Activated CD8-positive, alpha-beta memory T cell treated with anti-CD3 and anti-CD28 coated beads for 1 hour (primary cell): ENCODE measurements around the gene TBCD.

Experiments
- DNase-seq, 2 donors: peaks; one replicate each; pipeline ENCODE4 v3.0.0-alpha.2; 2020; ENCODE audit warnings: low read depth in 1 of 2; ENCODE audit errors: extremely low read depth in 1 of 2

TBCD gene

DNA sequence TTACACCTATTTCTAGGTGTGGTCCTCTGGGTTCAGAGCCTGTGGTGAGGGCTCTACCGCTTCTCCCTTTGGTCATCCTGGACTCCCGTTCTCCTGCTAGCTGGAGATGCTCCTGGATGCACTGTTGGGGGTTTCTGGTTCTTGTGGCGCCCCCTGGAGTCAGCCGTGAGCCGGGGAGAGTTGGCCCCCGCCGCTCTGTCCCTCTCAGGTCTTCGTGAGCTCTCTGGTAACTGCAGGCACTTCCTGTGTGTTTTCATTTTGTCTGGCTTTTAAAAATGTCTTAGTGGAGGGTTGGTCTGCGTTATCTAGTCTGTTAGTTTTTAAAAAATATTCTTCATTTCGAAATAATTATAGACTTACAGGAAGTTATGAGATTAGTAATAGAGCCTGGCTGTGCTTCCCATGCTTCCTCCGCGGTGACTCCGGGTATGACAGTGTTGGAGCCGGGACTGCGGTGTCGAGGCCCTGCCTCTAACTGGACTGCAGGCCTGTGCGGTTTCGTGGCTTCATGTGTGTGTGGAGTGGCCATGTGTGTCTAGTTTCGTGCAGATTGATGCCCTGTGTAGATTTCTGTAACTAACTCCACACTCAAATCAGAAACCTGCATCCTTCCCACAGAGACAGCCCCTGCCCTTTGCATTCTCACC is 166.0 kb downstream of the TBCD start:
- peak in 1 of 2 donors; percentile 24 for DNase-seq

DNA sequence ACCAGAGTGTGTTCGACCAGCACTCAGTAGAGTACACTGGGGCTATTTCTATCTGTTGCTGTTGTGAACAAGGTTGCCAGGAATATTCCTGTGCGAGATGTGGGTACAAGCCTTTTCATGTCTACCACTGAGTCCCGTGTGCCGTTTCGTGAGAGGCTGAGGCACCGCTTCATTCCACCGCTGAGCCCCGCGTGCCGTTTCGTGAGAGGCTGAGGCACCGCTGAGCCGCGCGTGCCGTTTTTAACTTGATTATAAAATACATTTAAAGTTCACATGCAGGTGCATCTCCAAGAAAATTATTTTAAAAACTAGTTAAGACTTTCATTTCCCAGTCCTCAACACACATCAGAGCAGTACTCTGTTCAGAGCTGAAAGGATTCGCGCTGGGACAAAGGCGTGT is 166.6 kb downstream of the TBCD start:
- DNase-seq = no peak

DNA sequence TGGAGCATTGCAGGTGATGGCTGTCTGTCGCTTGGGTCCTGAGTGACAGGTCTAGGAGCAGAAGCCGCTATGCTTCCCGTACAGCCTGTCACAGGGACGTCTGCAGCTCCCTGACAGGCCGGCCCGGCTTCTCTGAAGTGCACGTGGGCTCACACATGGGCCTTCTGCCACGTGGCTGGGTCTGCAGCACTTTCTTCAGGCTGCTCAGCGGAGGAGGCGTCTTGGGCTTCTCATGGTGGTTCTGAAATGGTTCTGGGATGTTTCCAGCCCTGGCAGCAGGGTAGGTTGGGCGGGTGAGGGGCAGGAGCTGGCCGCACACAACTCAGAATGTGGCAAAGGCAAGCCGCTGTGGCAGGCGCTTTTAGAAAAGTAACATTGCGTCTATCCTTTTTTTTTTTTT is 168.3 kb downstream of the TBCD start:
- DNase-seq = no peak

DNA sequence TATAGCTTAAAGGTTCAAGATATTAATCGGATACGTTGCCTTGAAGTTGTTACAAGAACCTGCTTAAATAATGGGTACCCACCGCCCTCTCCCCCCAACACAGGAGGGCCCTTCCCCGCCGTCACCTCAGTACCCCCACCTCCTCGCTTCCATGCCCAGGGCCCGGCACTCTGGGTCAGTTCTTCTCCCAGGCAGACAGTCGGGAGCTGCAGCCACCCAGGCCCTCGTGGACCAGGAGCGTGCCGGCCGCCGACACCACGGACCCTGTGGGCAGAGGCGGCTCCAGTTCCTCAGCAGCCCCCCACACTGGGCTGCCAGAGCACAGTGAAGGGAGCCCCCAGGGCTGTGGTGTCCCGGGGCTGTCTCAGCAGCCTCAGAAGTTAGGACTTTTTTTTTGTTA is 168.8 kb downstream of the TBCD start:
- no peak for DNase-seq

DNA sequence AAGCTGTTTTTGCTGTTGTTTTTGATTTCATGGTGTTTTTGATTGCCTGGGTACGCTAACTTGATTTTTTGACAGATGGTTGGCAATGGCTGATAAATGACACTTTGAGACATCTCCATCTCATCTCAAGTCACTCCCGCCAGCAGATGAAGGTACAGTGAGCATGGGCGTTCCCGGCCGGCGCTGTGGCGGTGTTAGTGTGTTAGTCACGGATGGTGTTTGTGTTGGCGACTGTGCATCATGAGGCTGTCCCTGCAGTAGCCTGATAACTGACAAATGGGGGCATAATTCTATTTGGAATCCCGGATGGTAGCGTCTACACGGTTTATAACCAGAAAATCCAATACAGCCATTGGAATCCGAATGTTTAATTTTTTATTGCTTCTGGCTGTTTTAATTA is 169.6 kb downstream of the TBCD start:
- DNase-seq = no peak

- DNase-seq = no peak
Observed at GRCh38 chr17:82922646-82923045, 170.8 kb downstream of the TBCD start.

DNA sequence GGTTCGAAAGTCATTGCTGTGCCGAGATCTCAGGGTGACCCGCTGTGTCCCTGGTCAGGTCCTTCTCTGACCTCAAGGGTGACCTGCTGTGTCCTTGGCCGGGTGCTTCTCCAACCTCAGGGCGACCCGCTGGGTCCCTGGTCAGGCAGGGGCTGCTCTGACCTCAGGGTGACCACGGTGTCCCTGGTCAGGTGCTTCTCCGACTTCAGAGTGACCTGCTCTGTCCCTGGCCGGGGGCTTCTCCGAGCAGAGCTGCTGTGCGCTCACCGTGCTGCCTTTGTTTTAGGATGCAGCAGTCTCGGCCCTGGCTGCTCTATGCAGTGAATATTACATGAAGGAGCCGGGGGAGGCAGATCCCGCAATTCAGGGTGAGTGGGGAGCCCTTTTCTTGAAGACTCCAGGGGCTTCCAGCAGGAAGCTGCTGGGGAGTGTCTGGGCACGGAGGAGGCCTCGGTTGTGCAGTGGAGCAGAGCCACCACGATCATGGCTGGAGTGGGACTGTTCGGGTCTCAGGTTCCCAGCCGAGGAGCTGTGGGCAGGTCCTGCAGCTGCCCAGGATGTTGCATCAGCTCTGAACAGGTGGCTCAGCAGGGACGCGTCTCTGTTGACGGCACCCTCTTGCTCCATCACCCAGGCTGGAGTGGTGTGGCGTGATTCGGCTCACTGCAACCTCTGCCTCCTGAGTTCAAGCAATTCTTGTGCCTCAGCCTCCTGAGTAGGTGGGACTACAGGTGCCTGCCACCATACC is 171.7 kb downstream of the TBCD start:
- DNase-seq = no peak

- DNase-seq = no peak
Observed at GRCh38 chr17:82924214-82924613, 172.3 kb downstream of the TBCD start.

DNA sequence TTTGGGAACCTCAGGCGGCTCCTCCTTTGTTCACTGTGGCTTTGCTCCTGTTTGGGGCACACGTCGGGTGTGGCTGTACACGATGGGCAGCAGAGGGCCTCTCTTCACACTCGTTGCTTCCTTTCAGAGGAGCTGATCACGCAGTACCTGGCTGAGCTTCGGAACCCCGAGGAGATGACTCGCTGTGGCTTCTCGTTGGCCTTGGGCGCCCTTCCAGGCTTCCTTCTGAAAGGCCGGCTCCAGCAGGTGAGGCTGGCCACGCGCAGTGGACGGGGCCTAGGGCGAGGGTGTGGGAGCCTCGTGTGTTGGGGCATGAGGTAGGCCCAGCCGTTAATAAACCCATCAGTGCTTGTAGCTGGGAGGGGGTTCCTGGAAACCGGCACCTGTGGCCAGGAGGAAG is 172.9 kb downstream of the TBCD start:
- DNase-seq = no peak

DNA sequence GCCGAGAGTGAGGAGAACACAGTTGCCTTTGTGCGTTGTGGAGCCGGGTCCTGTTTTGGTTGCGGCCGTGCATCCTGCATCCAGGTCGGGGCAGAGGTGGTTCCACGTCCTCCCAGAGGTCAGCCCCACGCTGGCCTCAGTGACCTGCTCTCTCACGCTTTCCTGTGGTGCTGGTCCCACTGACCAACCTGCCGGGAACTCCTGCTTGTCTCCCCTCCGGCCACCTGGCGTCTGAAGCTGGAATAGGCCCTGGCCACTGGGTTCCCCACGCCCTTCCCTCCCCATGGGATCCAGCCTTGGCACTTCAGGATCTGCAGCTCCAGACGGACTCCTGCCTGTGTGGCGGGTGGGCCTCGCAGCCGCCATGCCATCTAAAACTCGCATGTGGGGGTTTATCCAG is 173.5 kb downstream of the TBCD start:
- no peak for DNase-seq

DNA sequence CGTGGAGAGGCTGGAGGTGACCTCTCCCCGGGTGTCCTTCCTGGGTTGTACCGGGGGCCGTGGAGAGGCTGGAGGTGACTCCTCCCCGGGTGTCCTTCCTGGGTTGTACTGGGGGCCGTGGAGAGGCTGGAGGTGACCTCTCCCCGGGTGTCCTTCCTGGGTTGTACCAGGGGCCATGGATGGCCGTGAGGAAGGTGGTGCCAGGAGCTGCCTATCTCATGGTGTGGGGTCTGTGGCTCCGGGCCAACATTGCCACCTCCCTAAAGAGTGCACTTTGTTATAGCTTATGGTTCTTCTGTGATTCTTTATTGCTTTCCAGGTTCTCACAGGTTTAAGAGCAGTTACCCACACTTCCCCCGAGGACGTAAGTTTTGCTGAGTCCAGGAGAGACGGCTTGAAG is 174.2 kb downstream of the TBCD start:
- no peak for DNase-seq

GRCh38 chr17:82926716-82927115 is 174.9 kb downstream of the TBCD start:
- DNase-seq = no peak

DNA sequence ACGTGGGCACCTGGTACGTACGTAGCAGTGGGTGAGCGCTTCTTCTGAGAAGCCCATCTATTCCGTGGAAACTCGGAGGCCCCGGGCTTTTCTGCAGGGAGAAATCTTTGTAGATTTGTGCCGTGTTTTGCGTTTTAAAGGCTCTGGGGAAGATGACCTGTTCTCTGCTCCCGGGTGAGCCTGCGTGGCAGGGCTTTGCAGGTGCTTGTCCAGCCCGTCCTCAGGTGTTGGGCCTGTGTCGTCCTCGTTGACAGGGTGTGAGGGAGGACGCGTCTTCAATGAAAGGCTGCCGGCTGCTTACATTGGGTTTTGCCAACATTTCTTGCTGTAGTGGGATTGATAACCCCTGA is 175.4 kb downstream of the TBCD start:
- no peak for DNase-seq

GRCh38 chr17:82927661-82928601 is 176.1 kb downstream of the TBCD start:
- DNase-seq = no peak

DNA sequence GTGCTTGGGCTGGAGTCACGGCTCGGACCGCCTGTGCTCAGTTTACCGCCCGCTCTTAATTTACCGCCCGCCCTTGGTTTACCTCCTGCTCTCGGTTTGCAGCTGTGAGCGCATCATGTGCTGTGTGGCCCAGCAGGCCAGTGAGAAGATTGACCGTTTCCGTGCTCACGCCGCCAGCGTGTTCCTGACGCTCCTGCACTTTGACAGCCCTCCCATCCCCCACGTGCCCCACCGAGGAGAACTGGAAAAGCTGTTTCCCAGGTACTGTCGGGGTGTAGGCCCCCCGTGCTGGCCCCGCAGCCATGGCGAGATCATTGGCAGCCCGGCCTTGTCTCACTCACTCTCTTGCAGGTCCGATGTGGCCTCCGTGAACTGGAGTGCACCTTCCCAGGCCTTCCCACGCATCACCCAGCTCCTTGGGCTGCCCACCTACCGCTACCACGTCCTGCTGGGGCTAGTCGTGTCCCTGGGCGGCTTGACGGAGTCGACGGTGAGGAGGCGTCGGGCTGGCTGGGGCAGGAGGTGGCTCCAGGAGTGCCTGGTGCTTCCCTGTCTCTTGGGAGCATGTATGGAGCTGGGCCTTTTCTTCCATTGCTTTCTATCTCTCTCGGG is 177.3 kb downstream of the TBCD start:
- no peak for DNase-seq

GRCh38 chr17:82929676-82930042 is 177.8 kb downstream of the TBCD start:
- DNase-seq = no peak

GRCh38 chr17:82930043-82930923 is 178.4 kb downstream of the TBCD start:
- DNase-seq = no peak

DNA sequence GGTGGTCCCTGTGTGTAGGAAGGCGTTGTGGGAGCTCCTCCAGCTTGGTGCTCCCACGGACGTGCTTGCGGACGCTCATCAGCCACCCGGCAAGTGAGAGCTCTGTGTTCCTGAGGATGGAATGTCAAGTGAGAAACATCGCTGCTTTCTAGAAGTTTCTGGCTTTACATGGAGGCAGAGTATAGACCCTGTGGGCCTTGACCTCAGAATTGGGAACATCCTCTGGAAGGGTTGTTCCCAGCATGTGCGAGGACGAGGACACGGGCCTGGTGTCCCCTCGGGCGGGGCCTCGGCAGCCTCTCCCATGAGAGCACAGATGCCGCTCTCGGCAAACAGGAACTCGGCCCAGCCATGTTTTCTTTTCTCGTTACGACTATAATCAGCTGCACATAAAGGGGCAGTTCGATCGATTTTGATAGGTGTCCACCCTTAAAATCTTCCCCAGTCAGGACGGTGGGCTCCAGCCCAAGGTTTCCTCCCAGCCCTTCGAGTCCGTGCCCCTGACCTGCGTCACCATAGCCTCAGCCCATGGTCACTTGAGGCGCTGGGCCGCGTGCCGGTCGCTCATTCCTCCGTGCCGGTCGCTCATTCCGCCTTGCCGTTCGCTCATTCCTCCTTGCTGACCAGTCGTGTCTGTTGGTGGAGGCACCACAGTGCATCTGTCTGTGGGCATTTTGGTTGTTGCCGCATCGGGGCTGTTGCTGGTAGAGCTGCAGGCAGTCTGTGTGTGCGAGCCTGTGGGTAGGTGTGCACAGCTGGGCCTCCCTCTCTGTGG is 179.2 kb downstream of the TBCD start:
- DNase-seq = no peak

DNA sequence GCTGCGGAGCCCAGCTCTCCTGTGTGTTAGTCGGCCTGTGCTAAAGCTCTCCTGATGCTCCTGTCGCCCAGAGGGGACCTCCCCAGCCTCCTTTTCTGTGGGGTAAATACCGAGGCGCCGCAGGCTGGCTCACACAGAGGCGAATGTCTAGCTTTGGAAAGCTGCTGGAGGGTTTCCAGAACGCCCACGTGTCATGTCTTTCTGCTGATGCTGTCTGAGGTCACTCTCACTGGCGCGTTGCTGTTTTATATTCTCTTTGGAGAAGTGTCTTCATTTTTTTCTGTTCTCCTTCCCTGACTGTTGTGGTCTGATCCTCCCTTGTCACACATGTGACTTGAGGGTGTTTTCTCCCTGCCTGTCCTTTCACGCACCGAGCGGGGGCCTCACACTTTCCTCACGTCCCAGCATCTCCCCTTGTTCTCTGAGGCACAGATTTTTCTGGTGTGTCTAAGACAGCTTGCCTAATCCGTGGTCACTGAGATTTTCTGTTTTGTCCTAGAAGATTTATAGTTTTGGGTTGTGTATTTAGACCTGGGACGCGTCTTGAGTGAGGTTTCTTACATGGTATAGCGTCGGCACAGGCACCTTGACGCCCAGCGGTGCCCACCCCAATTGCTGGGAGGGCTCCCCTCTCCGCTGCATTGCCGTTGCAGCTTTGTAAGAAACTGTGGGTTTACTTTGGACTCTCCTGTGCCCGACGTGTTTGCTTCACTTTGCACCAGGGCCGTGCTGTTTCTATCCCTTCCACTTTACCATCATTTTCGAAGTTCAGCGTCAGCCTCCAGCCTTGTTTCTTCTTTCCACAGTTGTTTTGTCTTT is 180.0 kb downstream of the TBCD start:
- no peak for DNase-seq
